ENCODE measurements around the gene ABCC1.

The ABCC1 gene

DNA sequence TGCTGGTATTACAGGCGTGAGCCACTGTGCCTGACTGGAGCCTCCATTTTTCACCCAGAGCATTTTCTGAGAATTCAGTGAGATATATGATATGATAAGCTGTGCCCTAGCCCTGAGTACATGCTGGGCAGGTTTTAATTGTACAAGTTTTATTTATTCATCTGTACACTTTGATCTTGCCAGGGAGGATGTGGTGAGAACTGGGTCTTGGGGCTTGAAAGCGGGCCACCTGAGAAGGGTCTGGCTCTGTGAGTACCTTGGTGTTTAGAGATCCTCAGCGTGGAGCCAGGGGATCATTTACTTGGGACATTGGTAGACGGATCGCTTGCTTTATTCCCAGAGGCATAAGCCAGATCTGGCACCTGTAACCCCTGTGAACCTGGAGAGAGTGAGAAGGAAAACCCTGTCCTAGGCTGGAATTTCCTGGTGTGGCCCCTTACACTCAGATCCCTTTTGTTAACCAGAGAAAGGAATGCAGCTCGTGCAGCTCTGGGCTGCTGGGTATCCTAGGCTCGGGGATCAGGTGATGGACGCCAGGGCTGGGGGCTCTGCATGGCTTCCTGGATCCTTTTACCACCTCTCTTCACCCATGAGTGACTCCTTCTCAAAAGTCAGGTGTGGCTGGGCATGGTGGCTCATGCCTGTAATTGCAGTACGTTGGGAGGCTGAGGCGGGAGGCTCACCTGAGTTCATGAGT lies 91.9 kb downstream of the ABCC1 start:
- DNase-seq (ENCODE audit: low read depth): peak; percentile 98
- TF ChIP-seq CTCF (IDR thresholded peaks at IDR 0.05; ENCODE audit: control insufficient read depth, extremely low read depth, insufficient read depth): no peak
- H3K4me3 ChIP-seq (ENCODE audit: low read depth, low read length): no peak overlapping the region

- TF ChIP-seq CTCF (IDR thresholded peaks at IDR 0.05; ENCODE audit: control insufficient read depth, extremely low read depth, insufficient read depth): no peak
- no peak overlapping the region for H3K4me3 ChIP-seq (ENCODE audit: low read depth, low read length)
- peak; percentile 74 for DNase-seq (ENCODE audit: low read depth)
These were observed 92.7 kb downstream of the ABCC1 start for GRCh38 chr16:16042076-16042475.

GRCh38 chr16:16045296-16045695 lies 95.9 kb downstream of the ABCC1 start:
- TF ChIP-seq CTCF (IDR thresholded peaks at IDR 0.05; ENCODE audit: control insufficient read depth, extremely low read depth, insufficient read depth): no peak
- DNase-seq (ENCODE audit: low read depth): no peak
- H3K4me3 ChIP-seq (ENCODE audit: low read depth, low read length): no peak overlapping the region

- DNase-seq (ENCODE audit: low read depth): no peak
- H3K4me3 ChIP-seq (ENCODE audit: low read depth, low read length): no peak overlapping the region
- TF ChIP-seq CTCF (IDR thresholded peaks at IDR 0.05; ENCODE audit: control insufficient read depth, extremely low read depth, insufficient read depth): no peak
These were observed 96.5 kb downstream of the ABCC1 start for GRCh38 chr16:16045879-16046278.

- TF ChIP-seq CTCF (IDR thresholded peaks at IDR 0.05; ENCODE audit: control insufficient read depth, extremely low read depth, insufficient read depth): no peak
- no peak for DNase-seq (ENCODE audit: low read depth)
- H3K4me3 ChIP-seq (ENCODE audit: low read depth, low read length): no peak overlapping the region
These were observed 98.3 kb downstream of the ABCC1 start for GRCh38 chr16:16047761-16048160.

DNA sequence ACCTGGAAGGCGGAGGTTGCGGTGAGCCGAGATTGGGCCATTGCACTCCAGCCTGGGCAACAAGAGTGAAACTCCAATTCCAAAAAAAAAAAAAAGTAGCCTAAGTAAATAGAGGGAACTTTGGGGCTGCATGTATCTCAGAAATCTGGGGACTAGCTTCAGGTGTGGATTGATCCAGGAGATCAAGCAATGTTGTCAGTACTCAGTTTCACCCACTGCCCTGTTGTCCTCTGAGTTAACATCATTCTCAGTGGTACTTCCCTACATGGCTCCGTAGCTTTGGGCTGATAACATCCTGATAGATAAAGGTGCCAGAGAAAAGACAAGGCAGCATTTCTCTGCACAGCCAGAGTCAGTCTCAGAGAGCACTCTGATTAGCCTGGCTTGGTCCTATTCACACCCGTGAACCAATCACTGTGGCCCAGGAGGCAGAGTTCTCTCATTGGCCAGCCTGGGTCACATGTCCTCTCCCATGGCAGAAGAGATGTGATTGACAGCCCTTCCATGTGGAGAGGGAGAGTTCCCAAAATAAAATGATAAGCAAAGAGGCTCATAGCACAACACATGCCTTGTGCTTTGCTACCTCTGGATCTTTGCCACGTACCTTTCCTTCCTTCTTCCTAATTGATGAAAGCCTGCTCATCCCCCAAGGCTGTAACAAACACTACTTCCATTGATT lies 99.6 kb downstream of the ABCC1 start:
- H3K4me3 ChIP-seq (ENCODE audit: low read depth, low read length): no peak overlapping the region
- no peak for TF ChIP-seq CTCF (IDR thresholded peaks at IDR 0.05; ENCODE audit: control insufficient read depth, extremely low read depth, insufficient read depth)

More for the DNA sequence above, 99.6 kb downstream of the ABCC1 start:
- DNase-seq (ENCODE audit: low read depth): no peak
